GM12872 (cell line): ENCODE data around the gene RS1.

ENCODE experiments used
- TF ChIP-seq, protein P1 (sequence below): IDR thresholded peaks from 3 replicates; pipeline ENCODE4 v1.5.1; 2011; ENCODE audit warnings: low read depth, mild to moderate bottlenecking, low read length, moderate library complexity; ENCODE audit not compliant: insufficient read depth

The RS1 gene

GRCh38 chrX:18672008-18672407 lies at the start of gene RS1:
TSS of gene RS1 (minus strand) at chrX:18672108. CDS start at chrX:18672068, 40 bp downstream.
- TF ChIP-seq, protein P1, sequence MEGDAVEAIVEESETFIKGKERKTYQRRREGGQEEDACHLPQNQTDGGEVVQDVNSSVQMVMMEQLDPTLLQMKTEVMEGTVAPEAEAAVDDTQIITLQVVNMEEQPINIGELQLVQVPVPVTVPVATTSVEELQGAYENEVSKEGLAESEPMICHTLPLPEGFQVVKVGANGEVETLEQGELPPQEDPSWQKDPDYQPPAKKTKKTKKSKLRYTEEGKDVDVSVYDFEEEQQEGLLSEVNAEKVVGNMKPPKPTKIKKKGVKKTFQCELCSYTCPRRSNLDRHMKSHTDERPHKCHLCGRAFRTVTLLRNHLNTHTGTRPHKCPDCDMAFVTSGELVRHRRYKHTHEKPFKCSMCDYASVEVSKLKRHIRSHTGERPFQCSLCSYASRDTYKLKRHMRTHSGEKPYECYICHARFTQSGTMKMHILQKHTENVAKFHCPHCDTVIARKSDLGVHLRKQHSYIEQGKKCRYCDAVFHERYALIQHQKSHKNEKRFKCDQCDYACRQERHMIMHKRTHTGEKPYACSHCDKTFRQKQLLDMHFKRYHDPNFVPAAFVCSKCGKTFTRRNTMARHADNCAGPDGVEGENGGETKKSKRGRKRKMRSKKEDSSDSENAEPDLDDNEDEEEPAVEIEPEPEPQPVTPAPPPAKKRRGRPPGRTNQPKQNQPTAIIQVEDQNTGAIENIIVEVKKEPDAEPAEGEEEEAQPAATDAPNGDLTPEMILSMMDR = no peak

DNA sequence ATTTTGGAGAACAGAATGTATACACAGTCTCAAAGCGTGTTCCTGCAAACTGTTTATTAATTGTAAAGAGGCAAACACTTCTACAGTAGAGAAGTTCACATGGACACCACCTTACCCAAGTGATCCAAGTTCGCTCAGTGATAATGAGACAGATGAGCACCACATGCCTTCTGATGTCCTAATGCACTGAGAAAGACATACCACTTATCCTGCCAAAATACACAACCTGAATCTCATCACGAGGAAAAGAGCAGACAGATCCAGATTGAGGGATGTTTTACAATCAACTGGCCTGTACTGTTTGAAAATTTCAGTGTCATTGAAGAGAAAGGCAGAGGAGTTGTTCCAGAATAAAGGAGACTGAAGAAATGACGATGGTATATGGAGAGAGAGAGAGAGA lies 47.9 kb upstream of the RS1 start:
- TF ChIP-seq, protein P1 = no peak

- TF ChIP-seq, protein P1 = no peak
These were observed 43.0 kb upstream of the RS1 start for GRCh38 chrX:18714910-18715309.

GRCh38 chrX:18709833-18710232 lies 37.9 kb upstream of the RS1 start:
- TF ChIP-seq, protein P1 = no peak

- TF ChIP-seq, protein P1 = no peak
These were observed 35.6 kb upstream of the RS1 start, which contains the start of gene PPEF1 for GRCh38 chrX:18707426-18708049. TSS of gene PPEF1 (plus strand) at chrX:18707645. CDS start at chrX:18707781, 136 bp downstream.

DNA sequence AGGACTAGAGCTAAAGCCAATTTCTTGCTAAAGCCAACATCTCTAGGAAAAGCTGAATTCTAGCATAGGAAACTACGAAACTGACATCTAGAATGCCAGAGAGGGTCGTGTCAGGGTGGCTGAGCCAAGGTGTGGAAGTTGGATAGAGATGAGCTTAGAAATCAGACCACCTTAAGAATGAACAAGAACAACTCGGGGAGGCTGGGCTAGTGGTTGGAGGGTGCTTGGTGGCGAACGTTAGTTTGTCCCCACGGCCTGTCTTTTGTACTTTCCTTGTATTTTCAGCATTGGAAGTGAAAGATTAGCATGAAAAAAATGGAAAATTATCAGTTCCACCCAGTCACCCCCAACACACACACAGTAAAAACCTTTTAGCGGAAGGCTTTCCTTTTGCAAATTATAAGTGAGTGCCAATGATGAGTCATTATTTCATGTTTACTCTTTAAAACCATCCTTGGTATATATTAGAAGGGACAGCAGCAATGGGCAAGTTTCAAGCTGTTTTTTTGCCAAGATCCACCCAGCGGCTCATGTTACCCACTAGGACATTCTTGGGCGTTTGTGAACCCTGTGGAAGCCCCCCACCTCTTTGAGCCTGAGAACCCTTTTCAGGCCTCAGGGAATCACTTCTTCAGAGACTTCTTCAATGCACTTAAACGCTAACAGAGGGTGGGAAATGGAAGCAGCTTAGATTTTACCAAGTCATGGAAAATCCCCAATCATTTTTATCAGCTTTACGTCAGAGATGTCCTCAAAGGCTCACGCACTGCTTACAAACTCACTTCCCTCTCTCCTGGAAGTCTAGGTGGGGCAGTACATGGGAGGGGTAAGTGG lies 30.7 kb upstream of the RS1 start:
- TF ChIP-seq, protein P1 = no peak

GRCh38 chrX:18701621-18702361 lies 29.9 kb upstream of the RS1 start:
- TF ChIP-seq, protein P1 = no peak
